GM19468 (cell line): ENCODE measurements around the gene MKKS.

Experiments used
- ATAC-seq: cut with Tn5 transposase; IDR thresholded peaks from one replicate; pipeline ENCODE4 v1.9.1; 2021; ENCODE audit warnings: mild to moderate bottlenecking, moderate library complexity, moderate number of reproducible peaks; ENCODE audit not compliant: unreplicated experiment; ENCODE audit errors: extremely low read depth

The MKKS gene

GRCh38 chr20:10453241-10453640 is 19.2 kb upstream of the MKKS start:
- peak; percentile 73 for ATAC-seq

GRCh38 chr20:10449270-10449669 is 15.2 kb upstream of the MKKS start:
- no peak for ATAC-seq

DNA sequence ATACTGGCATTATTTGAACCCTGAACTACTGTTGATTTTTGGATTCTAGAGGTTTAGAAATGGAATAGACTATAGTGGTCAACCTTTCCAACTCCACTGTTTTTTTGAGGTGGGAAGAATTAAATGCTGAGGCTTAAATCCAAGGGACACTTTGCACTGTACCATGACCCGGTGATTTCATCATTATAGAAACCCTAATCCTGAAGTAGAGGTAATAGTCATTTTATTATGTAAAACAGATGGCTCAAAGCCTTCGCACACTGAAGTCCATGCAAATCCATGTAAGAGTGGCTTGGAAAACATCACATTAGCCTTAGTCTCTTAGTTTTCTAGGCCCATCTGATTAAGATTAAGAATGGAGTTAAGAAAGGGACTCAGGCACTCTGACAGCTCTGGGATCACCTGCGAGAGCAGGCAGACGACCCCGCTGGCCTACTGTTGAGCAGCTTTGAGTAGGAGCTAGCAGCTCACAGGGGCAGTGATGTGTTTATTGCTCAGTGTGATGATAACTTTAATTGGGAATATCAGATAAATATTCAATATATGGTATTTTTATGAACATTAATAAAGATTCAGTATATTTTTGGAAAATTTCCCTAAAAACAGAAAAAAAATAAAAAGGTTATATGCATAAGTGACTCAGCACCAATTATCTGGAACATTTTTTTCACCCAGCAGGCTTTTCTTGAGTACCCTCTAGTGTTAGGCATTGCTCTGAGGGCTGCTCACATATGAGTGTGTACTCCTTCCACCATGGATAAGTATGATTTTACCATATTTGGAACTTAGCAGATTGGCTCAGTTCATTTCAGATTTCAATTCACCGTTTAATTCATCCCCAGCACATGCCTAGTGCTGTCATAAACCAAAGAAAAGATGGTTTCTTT is 14.5 kb upstream of the MKKS start:
- no peak for ATAC-seq

DNA sequence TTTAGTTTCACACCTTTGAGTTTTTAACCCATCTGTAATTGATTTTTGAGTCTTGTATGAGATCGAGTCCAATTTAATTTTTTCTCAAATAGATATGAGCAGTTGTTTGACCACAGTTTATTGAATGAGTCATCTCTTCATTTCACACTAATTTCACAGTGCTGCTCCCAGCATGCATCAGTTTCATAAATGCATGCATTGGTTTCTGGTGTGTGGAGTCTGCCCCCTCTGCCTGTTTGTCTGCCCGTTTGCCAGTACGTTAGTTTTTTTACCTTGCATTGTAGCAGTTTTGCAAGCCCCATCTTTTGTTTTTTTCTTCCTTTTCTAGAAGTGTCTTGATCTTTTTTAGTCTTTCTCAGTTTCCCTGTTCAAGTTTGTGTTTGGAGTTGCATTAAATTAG is 13.0 kb upstream of the MKKS start:
- ATAC-seq = peak; percentile 88

DNA sequence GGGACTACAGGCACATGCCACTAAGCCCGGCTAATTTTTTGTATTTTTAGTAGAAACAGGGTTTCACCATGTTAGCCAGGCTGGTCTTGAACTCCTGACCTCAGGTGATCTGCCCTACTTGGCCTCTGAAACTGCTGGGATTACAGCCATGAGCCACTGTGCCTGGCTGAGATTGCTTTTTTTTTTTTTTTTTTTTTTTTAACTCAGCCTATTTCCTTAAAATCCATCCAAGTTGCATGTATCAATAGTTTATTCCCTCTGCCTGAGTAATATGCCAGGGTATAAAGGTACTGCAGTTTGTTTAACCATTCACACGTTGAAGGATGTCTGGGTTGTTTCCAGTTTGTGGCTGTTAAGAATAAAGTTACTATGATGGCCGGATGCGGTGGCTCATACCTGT is 11.7 kb upstream of the MKKS start:
- no peak for ATAC-seq

DNA sequence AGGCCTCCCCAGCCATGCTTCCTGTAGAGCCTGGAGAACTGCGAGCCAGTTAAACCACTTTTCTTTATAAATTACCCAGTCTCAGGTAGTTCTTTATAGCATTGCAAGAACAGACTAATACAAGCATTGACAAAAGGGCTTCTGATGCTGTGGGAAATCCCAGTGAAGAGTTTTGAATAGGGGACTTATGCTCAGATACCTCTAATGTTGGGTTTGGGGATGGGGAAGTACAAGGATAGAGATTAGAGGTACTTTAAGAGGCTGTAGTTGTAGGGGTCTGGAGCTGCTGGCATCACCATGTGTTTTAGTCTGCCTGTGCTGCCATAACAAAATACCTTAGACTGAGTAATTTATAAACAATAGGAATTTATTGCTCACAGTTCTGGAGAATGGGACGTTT is 9.9 kb upstream of the MKKS start:
- ATAC-seq = no peak

- no peak for ATAC-seq
Observed at GRCh38 chr20:10438217-10438616, 4.2 kb upstream of the MKKS start.

DNA sequence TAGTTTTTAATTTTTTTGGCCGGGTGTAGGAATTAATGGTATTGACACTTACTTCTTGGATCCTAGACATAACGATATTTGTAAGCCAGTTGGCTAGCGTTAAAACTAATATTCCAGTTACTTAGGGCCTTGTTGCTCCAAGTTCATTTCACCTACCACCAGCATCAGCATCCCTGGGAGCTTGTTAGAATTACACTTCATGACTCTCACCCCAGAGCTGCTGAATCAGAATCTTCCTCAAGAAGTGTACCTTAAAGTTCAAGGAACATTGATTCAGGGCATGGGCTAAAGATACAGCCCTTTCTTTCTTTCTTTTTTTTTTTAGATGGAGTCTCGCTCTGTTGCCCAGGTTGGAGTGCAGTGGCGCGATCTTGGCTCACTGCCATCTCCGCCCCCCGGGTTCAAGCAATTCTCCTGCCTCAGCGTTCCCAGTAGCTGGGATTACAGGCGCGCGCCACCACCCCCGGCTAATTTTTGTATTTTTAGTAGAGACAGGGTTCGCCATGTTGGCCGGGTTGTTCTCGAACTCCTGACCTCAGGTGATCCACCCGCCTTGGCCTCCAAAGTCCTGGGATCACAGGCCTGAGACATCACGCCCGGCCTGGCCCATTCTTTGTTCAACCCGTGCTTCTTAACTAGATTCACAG is 2.2 kb upstream of the MKKS start:
- ATAC-seq = no peak

GRCh38 chr20:10434832-10435812 is 1.1 kb upstream of the MKKS start, which contains the start of gene SLX4IP:
Gene SLX4IP (plus strand): TSS chr20:10435305. CDS start chr20:10458205, 22,900 bp downstream.
- ATAC-seq = peak; percentile 23

- ATAC-seq = peak; percentile 18
Observed at GRCh38 chr20:10434467-10434831, 427 bp upstream of the MKKS start.

- ATAC-seq = no peak
Observed at GRCh38 chr20:10433014-10433622, 904 bp downstream of the MKKS start.

GRCh38 chr20:10432079-10432478 is 1.9 kb downstream of the MKKS start:
- ATAC-seq = no peak

GRCh38 chr20:10430704-10431103 is 3.3 kb downstream of the MKKS start:
- no peak for ATAC-seq

GRCh38 chr20:10430000-10430466 is 4.0 kb downstream of the MKKS start:
- no peak for ATAC-seq

- no peak for ATAC-seq
Observed at GRCh38 chr20:10429443-10429981, 4.5 kb downstream of the MKKS start.

GRCh38 chr20:10428008-10428407 is 6.0 kb downstream of the MKKS start:
- no peak for ATAC-seq

GRCh38 chr20:10427060-10427692 is 6.8 kb downstream of the MKKS start:
- no peak for ATAC-seq

DNA sequence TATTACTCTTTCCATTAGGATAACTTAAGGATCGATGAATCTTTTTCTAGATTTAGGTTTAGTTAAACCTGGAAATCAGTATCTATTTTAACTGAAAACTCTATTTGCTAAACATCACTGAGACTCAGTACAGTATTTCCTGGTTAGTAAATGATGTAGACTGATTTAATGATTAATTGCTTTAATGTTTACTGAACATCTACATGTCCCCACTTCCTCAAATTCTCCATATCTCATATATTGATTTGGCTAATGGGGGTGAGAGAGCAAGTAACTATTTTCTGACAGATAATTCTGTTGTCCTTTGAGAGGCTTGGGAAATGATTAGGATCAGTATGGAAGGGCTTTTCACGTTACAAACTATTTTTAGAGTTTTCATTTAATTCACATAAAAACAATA is 10.3 kb downstream of the MKKS start:
- ATAC-seq = peak; percentile 54

- no peak for ATAC-seq
Observed at GRCh38 chr20:10419550-10420133, 14.4 kb downstream of the MKKS start.
